Measurements from ENCODE around the gene MIER2.

The MIER2 gene

DNA sequence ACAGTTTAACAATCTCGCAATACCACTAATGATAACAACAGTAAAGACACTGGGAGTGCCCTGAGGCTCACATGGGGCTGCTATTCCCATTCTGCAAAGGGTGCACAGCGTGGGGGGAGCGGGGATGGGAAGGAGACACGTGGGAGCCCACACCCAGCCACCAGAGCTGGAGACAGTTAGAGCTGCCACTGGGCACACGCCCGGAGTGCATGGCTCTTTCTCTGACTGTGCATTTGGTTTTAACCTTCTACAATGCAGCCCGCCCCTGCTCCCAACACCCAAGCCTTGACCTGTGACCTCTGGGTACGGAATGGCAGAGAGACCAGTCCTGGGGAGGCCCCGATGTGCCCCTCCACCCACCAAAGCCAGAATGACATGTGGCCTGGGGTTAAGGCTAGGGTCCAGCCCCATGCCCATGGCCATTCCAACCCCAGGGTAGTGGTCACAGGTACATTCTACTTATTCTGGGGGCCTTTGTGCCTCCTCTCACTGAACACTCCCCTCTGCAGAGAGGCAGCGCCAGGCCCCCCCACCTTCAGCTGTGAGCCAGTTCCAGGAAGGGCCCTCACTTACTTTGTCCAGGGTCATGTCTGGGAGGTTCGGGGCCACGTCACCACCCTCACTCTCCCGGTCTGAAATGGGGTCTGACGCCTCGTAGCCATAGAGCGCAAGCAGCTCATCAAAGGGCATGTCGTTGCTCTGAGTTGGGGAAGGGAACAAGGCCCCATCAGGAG, 17.1 kb downstream of the MIER2 start:
- TF ChIP-seq BACH2 (CRISPR knock-in tag; IDR thresholded peaks at IDR 0.05; ENCODE audit: borderline replicate concordance) (no peak), OSR1 (CRISPR knock-in tag; IDR thresholded peaks at IDR 0.05) (no peak), CSDC2 (CRISPR knock-in tag; IDR thresholded peaks at IDR 0.05) (no peak), TOX (CRISPR knock-in tag; IDR thresholded peaks at IDR 0.05; ENCODE audit: borderline replicate concordance) (no peak), SNAI2 (CRISPR knock-in tag; IDR thresholded peaks at IDR 0.05) (no peak), ESRRG (CRISPR knock-in tag; IDR thresholded peaks at IDR 0.05) (no peak), ZNF565 (CRISPR knock-in tag; conservative IDR thresholded peaks at IDR 0.05; ENCODE audit: low read depth) (no peak), ZC3H10 (CRISPR knock-in tag; IDR thresholded peaks at IDR 0.05) (no peak), GLIS3 (CRISPR knock-in tag; IDR thresholded peaks at IDR 0.05) (no peak), PPARA (CRISPR knock-in tag; IDR thresholded peaks at IDR 0.05; ENCODE audit: borderline replicate concordance) (no peak), ZFP3 (CRISPR knock-in tag; IDR thresholded peaks at IDR 0.05) (no peak), RARB (CRISPR knock-in tag; IDR thresholded peaks at IDR 0.05) (no peak), ZNF8 (CRISPR knock-in tag; IDR thresholded peaks at IDR 0.05) (no peak), ISL1 (CRISPR knock-in tag; IDR thresholded peaks at IDR 0.05) (no peak), ZNF70 (CRISPR knock-in tag; IDR thresholded peaks at IDR 0.05) (no peak), TCF4 (CRISPR knock-in tag; IDR thresholded peaks at IDR 0.05; ENCODE audit: borderline replicate concordance) (no peak)
- TF ChIP-seq, protein P1, sequence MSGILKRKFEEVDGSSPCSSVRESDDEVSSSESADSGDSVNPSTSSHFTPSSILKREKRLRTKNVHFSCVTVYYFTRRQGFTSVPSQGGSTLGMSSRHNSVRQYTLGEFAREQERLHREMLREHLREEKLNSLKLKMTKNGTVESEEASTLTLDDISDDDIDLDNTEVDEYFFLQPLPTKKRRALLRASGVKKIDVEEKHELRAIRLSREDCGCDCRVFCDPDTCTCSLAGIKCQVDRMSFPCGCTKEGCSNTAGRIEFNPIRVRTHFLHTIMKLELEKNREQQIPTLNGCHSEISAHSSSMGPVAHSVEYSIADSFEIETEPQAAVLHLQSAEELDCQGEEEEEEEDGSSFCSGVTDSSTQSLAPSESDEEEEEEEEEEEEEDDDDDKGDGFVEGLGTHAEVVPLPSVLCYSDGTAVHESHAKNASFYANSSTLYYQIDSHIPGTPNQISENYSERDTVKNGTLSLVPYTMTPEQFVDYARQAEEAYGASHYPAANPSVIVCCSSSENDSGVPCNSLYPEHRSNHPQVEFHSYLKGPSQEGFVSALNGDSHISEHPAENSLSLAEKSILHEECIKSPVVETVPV (CRISPR knock-in tag; IDR thresholded peaks at IDR 0.05) = no peak
- TF ChIP-seq, protein P2, sequence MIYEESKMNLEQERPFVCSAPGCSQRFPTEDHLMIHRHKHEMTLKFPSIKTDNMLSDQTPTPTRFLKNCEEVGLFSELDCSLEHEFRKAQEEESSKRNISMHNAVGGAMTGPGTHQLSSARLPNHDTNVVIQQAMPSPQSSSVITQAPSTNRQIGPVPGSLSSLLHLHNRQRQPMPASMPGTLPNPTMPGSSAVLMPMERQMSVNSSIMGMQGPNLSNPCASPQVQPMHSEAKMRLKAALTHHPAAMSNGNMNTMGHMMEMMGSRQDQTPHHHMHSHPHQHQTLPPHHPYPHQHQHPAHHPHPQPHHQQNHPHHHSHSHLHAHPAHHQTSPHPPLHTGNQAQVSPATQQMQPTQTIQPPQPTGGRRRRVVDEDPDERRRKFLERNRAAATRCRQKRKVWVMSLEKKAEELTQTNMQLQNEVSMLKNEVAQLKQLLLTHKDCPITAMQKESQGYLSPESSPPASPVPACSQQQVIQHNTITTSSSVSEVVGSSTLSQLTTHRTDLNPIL (CRISPR knock-in tag; IDR thresholded peaks at IDR 0.05; ENCODE audit: low read depth) = no peak
- TF ChIP-seq, protein P3, sequence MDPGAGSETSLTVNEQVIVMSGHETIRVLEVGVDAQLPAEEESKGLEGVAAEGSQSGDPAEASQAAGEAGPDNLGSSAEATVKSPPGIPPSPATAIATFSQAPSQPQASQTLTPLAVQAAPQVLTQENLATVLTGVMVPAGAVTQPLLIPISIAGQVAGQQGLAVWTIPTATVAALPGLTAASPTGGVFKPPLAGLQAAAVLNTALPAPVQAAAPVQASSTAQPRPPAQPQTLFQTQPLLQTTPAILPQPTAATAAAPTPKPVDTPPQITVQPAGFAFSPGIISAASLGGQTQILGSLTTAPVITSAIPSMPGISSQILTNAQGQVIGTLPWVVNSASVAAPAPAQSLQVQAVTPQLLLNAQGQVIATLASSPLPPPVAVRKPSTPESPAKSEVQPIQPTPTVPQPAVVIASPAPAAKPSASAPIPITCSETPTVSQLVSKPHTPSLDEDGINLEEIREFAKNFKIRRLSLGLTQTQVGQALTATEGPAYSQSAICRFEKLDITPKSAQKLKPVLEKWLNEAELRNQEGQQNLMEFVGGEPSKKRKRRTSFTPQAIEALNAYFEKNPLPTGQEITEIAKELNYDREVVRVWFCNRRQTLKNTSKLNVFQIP (CRISPR knock-in tag; IDR thresholded peaks at IDR 0.05; ENCODE audit: borderline replicate concordance, low read depth) = no peak
- no peak for ATAC-seq

DNA sequence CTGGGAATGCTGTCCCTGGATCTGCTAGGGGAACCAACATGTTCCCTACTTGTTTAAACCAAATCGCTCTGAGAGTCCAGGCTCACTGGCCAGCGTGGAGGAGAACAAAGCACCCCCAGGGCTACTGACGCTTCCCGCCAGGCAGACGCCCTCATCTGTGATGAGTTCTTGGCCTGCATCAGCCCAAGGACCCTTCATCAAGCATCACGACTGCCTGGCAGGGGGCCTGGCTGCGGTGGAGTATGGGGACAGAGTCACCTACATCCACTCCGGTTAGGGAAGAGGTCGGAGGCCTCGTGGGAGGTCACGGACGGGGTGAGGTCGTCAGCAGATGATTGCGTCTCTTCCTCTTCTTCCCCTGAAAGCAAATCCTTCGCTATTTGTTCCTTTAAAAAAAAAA, 17.7 kb downstream of the MIER2 start:
- no peak for ATAC-seq
- no peak for TF ChIP-seq TOX (CRISPR knock-in tag; IDR thresholded peaks at IDR 0.05; ENCODE audit: borderline replicate concordance)
- TF ChIP-seq, protein P1 (CRISPR knock-in tag; IDR thresholded peaks at IDR 0.05) = no peak
- TF ChIP-seq, protein P4, sequence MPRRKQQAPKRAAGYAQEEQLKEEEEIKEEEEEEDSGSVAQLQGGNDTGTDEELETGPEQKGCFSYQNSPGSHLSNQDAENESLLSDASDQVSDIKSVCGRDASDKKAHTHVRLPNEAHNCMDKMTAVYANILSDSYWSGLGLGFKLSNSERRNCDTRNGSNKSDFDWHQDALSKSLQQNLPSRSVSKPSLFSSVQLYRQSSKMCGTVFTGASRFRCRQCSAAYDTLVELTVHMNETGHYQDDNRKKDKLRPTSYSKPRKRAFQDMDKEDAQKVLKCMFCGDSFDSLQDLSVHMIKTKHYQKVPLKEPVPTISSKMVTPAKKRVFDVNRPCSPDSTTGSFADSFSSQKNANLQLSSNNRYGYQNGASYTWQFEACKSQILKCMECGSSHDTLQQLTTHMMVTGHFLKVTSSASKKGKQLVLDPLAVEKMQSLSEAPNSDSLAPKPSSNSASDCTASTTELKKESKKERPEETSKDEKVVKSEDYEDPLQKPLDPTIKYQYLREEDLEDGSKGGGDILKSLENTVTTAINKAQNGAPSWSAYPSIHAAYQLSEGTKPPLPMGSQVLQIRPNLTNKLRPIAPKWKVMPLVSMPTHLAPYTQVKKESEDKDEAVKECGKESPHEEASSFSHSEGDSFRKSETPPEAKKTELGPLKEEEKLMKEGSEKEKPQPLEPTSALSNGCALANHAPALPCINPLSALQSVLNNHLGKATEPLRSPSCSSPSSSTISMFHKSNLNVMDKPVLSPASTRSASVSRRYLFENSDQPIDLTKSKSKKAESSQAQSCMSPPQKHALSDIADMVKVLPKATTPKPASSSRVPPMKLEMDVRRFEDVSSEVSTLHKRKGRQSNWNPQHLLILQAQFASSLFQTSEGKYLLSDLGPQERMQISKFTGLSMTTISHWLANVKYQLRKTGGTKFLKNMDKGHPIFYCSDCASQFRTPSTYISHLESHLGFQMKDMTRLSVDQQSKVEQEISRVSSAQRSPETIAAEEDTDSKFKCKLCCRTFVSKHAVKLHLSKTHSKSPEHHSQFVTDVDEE (CRISPR knock-in tag; IDR thresholded peaks at IDR 0.05) = no peak
- TF ChIP-seq ZFP30 (CRISPR knock-in tag; IDR thresholded peaks at IDR 0.05) = no peak
- no peak for TF ChIP-seq OSR1 (CRISPR knock-in tag; IDR thresholded peaks at IDR 0.05)
- TF ChIP-seq, protein P2 (CRISPR knock-in tag; IDR thresholded peaks at IDR 0.05; ENCODE audit: low read depth) = no peak
- TF ChIP-seq ARNTL (CRISPR knock-in tag; IDR thresholded peaks at IDR 0.05; ENCODE audit: borderline replicate concordance, low read depth) = no peak
- TF ChIP-seq TCF4 (CRISPR knock-in tag; IDR thresholded peaks at IDR 0.05; ENCODE audit: borderline replicate concordance) = no peak
- TF ChIP-seq ZNF8 (CRISPR knock-in tag; IDR thresholded peaks at IDR 0.05) = no peak
- TF ChIP-seq, protein P5, sequence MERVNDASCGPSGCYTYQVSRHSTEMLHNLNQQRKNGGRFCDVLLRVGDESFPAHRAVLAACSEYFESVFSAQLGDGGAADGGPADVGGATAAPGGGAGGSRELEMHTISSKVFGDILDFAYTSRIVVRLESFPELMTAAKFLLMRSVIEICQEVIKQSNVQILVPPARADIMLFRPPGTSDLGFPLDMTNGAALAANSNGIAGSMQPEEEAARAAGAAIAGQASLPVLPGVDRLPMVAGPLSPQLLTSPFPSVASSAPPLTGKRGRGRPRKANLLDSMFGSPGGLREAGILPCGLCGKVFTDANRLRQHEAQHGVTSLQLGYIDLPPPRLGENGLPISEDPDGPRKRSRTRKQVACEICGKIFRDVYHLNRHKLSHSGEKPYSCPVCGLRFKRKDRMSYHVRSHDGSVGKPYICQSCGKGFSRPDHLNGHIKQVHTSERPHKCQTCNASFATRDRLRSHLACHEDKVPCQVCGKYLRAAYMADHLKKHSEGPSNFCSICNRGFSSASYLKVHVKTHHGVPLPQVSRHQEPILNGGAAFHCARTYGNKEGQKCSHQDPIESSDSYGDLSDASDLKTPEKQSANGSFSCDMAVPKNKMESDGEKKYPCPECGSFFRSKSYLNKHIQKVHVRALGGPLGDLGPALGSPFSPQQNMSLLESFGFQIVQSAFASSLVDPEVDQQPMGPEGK (CRISPR knock-in tag; IDR thresholded peaks at IDR 0.05; ENCODE audit: borderline replicate concordance) = no peak
- no peak for TF ChIP-seq PPARA (CRISPR knock-in tag; IDR thresholded peaks at IDR 0.05; ENCODE audit: borderline replicate concordance)
- no peak for TF ChIP-seq ZFP3 (CRISPR knock-in tag; IDR thresholded peaks at IDR 0.05)
- no peak for TF ChIP-seq SNAI2 (CRISPR knock-in tag; IDR thresholded peaks at IDR 0.05)
